ENCODE data around the gene KYNU. TPM values are rescaled to one million over a fixed set of nuclear protein-coding genes. Genes with fewer than 3 reads are reported as not detected.

The KYNU gene
- total and polyA plus RNA-seq, 10 of the 15 experiments (the other 5 are each of a cell fraction or from before 2014, with no cell fraction given), result 31.3 to 101 (median 38.3) TPM

DNA sequence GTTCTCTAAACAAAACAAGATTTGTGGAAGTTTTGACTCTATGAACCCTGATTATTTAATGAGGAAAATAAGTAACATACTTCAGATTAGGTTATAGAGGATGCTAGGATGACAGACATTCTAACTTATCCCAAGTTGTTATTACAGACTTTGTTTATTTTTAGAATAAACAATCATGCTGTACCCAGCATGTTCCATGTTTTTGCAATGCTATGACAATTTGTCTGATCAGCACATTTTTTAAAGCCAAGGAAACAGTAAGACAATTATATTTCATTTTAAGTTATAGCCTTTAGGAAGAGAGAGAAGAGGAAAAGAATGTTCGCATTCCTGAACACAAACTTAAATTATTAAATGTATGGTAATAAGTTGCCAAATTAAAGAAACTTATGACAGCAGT, 119.8 kb downstream of the KYNU start:
- no peaks in the 10 kb centered on the region for H3K27me3 ChIP-seq (replicated peaks in 1 of 2; ENCODE audit: control insufficient read depth in 2 of 2, insufficient read depth in 2 of 2, low read length in 1 of 2)

DNA sequence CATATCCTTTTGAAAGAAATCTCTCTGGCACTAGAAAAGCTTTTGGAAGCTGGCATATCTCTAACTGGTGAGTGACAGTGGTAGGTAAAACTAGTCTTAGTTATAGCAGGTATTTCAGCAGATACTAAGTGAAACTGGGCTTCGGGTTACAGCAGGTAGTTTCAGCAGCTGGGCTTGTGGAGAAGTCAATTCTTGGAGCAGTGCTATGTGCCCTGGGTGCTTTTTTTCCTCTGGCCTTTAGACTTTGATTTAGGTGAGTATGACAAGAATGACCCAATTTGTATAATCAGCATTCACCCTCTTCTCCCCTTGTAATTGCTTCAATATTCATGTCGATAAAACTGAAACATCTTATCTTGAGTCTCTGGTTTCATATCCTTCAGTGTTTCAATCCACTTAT, 123.1 kb downstream of the KYNU start:
- no peaks in the 10 kb centered on the region for H3K79me2 ChIP-seq (ENCODE audit: control insufficient read depth, insufficient read depth, low read length)
- no peak overlapping the region for H2AFZ ChIP-seq (ENCODE audit: control insufficient read depth, low read depth, low read length)
- TF ChIP-seq POLR2AphosphoS2 (IDR thresholded peaks at IDR 0.05; ENCODE audit: low read depth, low read length), result no peak
- no peak overlapping the region for H3K4me2 ChIP-seq (ENCODE audit: control insufficient read depth, insufficient read depth)
- DNase-seq (ENCODE audit: low read depth, low spot score) (no peak), ATAC-seq (no peak), FAIRE-seq (no peak)
- 100% methylated on average over 2 of the region's 2 CpGs for WGBS (ENCODE audit: insufficient coverage, insufficient replicate concordance, low lambda C conversion rate, missing lambda C conversion rate)
- no peak overlapping the region for H3K4me3 ChIP-seq
- H3K9ac ChIP-seq (ENCODE audit: control insufficient read depth, insufficient read depth, low read length), result no peak overlapping the region
- CTCF ChIA-PET, result interaction anchor here (1.0 to 3.0 kb wide), 4 partner anchors 11 to 34 kb away, joined by 3 to 11 read pairs (median 5); no protein-coding TSS in a partner anchor
- H3K4me1 ChIP-seq (ENCODE audit: control insufficient read depth, insufficient read depth, low read length), result no peaks in the 10 kb centered on the region
- no peaks in the 10 kb centered on the region; a peak in 1 of 4 replicates for H3K36me3 ChIP-seq (ENCODE audit: control insufficient read depth in 2 of 2, insufficient read depth in 2 of 2, low read length in 1 of 2)
- no peaks in the 10 kb centered on the region for H4K20me1 ChIP-seq (ENCODE audit: control insufficient read depth, insufficient read depth)
- RAD21 ChIA-PET (ENCODE audit: unreplicated experiment), result no interaction called here
- intact Hi-C loops (cut with micrococcal nuclease; ENCODE audit: unreplicated experiment) (no loop called here), in situ Hi-C loops (cut with MboI) (no loop called here)
- H3K27me3 ChIP-seq (replicated peaks in 1 of 2; ENCODE audit: control insufficient read depth in 2 of 2, insufficient read depth in 2 of 2, low read length in 1 of 2), result no peaks in the 10 kb centered on the region
- POLR2A ChIA-PET, result no interaction called here
- H3K9me3 ChIP-seq (replicated peaks; ENCODE audit: control insufficient read depth, insufficient read depth, low read length), result no peaks in the 10 kb centered on the region
- BruUV-seq (replicated peaks), result no TSS peak
- H3K27ac ChIP-seq (ENCODE audit: control insufficient read depth, insufficient read depth), result no peak overlapping the region
- SMC1A ChIA-PET (ENCODE audit: uncharacterized antibody, unreplicated experiment), result no interaction called here

More for the DNA sequence above, 119.8 kb downstream of the KYNU start:
- ATAC-seq, result no peak
- no TSS peak for BruUV-seq (replicated peaks)
- ChIA-PET POLR2A (no interaction called here), SMC1A (ENCODE audit: uncharacterized antibody, unreplicated experiment) (interaction anchor here (1.4 to 2.0 kb wide), 3 partner anchors 9 to 16 kb away, joined by 4 read pairs; no protein-coding TSS in a partner anchor), CTCF (interaction anchor here (1.5 kb wide), 1 partner anchor 14 kb away, joined by 4 read pairs; no protein-coding TSS in a partner anchor), RAD21 (ENCODE audit: unreplicated experiment) (no interaction called here)
- no peak for FAIRE-seq
- no peaks in the 10 kb centered on the region for H3K4me1 ChIP-seq (ENCODE audit: control insufficient read depth, insufficient read depth, low read length)
- no peak overlapping the region for H3K4me3 ChIP-seq
- no peak overlapping the region for H3K27ac ChIP-seq (ENCODE audit: control insufficient read depth, insufficient read depth)
- H3K79me2 ChIP-seq (ENCODE audit: control insufficient read depth, insufficient read depth, low read length), result no peaks in the 10 kb centered on the region
- in situ Hi-C loops (cut with MboI), result loop anchor here (25.0 kb wide), 1 partner anchor 710 kb away; no protein-coding TSS in a partner anchor
- H4K20me1 ChIP-seq (ENCODE audit: control insufficient read depth, insufficient read depth), result no peaks in the 10 kb centered on the region
- no peaks in the 10 kb centered on the region for H3K9me3 ChIP-seq (replicated peaks; ENCODE audit: control insufficient read depth, insufficient read depth, low read length)
- no peak overlapping the region for H3K9ac ChIP-seq (ENCODE audit: control insufficient read depth, insufficient read depth, low read length)
- no peaks in the 10 kb centered on the region; a peak in 1 of 4 replicates for H3K36me3 ChIP-seq (ENCODE audit: control insufficient read depth in 2 of 2, insufficient read depth in 2 of 2, low read length in 1 of 2)
- intact Hi-C loops (cut with micrococcal nuclease; ENCODE audit: unreplicated experiment), result no loop called here
- H2AFZ ChIP-seq (ENCODE audit: control insufficient read depth, low read depth, low read length), result no peak overlapping the region
- TF ChIP-seq CBX3 (IDR thresholded peaks at IDR 0.05; ENCODE audit: borderline replicate concordance, low read depth), result no peak
- no peak for TF ChIP-seq YY1 (IDR thresholded peaks at IDR 0.05; ENCODE audit: low read depth, low read length)
- TF ChIP-seq, protein P1, sequence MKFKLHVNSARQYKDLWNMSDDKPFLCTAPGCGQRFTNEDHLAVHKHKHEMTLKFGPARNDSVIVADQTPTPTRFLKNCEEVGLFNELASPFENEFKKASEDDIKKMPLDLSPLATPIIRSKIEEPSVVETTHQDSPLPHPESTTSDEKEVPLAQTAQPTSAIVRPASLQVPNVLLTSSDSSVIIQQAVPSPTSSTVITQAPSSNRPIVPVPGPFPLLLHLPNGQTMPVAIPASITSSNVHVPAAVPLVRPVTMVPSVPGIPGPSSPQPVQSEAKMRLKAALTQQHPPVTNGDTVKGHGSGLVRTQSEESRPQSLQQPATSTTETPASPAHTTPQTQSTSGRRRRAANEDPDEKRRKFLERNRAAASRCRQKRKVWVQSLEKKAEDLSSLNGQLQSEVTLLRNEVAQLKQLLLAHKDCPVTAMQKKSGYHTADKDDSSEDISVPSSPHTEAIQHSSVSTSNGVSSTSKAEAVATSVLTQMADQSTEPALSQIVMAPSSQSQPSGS (IDR thresholded peaks at IDR 0.05; ENCODE audit: low read length), result no peak
- TF ChIP-seq POLR2AphosphoS5 (IDR thresholded peaks at IDR 0.05; ENCODE audit: low read length), result no peak
- TF ChIP-seq TCF7 (IDR thresholded peaks at IDR 0.05; ENCODE audit: borderline replicate concordance), result no peak
- no peak for DNase-seq (ENCODE audit: low read depth, low spot score)
- H3K4me2 ChIP-seq (ENCODE audit: control insufficient read depth, insufficient read depth), result no peak overlapping the region
- WGBS (ENCODE audit: insufficient coverage, insufficient replicate concordance, low lambda C conversion rate, missing lambda C conversion rate), result 95% methylated on average over 1 of the region's 1 CpG
